ENCODE results near the gene TPD52L2. TPM values are rescaled to one million over a fixed set of nuclear protein-coding genes. Genes with fewer than 3 reads are reported as not detected.

The TPD52L2 gene
- total and polyA plus RNA-seq, 2 donors (not counting 1 experiment from before 2014, with no cell fraction given), result 39.9 to 41.3 TPM

DNA sequence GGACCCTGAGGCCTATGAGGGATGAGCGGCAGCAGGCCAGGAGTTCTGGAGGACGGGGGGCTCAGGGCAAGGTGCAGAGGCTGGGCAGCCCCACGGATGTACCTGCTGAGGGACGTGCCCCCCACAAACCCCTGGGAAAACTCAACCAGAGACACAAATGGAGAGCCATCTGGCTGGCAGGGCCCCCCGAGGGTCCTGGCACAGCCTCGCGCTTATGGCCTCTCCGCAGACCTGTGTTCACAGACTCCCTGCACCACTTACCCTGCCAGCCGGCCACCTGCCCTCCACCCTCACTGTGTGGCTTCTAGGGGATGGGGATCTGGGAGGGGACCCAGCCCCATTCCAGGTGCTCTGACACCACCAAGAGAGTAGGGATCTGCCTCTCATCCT, 30.6 kb upstream of the TPD52L2 start:
- TF ChIP-seq EZH2 (IDR thresholded peaks at IDR 0.05; ENCODE audit: borderline replicate concordance, insufficient read depth, low read depth, low read length, poor library complexity, severe bottlenecking), result no peak
- TF ChIP-seq, protein P1, sequence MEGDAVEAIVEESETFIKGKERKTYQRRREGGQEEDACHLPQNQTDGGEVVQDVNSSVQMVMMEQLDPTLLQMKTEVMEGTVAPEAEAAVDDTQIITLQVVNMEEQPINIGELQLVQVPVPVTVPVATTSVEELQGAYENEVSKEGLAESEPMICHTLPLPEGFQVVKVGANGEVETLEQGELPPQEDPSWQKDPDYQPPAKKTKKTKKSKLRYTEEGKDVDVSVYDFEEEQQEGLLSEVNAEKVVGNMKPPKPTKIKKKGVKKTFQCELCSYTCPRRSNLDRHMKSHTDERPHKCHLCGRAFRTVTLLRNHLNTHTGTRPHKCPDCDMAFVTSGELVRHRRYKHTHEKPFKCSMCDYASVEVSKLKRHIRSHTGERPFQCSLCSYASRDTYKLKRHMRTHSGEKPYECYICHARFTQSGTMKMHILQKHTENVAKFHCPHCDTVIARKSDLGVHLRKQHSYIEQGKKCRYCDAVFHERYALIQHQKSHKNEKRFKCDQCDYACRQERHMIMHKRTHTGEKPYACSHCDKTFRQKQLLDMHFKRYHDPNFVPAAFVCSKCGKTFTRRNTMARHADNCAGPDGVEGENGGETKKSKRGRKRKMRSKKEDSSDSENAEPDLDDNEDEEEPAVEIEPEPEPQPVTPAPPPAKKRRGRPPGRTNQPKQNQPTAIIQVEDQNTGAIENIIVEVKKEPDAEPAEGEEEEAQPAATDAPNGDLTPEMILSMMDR (IDR thresholded peaks at IDR 0.05), result no peak
- Histone ChIP-seq H3K9me3 (ENCODE audit: control extremely low read depth in 1 of 3, control insufficient read depth in 2 of 3, insufficient read depth in 1 of 3, low read length in 2 of 3) (no peaks in the 10 kb centered on the region), H3K4me3 (ENCODE audit: control extremely low read depth in 1 of 5, extremely low read depth in 1 of 5, insufficient read depth in 1 of 5, low read depth in 2 of 5, low read length in 4 of 5) (no peak overlapping the region), H2AFZ (ENCODE audit: insufficient read depth, low read depth, low read length, poor library complexity, severe bottlenecking) (no peak overlapping the region), H3K4me1 (ENCODE audit: control insufficient read depth in 2 of 2, insufficient read depth in 2 of 2, low read length in 2 of 2) (peaks cover 7 to 10% of the 10 kb centered on the region in 2 donors), H4K20me1 (ENCODE audit: control insufficient read depth, insufficient read depth, low read length, poor library complexity, severe bottlenecking) (no peaks in the 10 kb centered on the region), H3K79me2 (ENCODE audit: control insufficient read depth, insufficient read depth, low read length) (no peaks in the 10 kb centered on the region), H3K27ac (ENCODE audit: low read length in 2 of 2) (no peak overlapping the region), H3K9ac (ENCODE audit: low read length) (no peak overlapping the region), H3K27me3 (replicated peaks in 1 of 4; ENCODE audit: control extremely low read depth in 1 of 4, control insufficient read depth in 3 of 4, insufficient read depth in 4 of 4, low read length in 3 of 4) (peaks cover 0 to 14% (median 6%) of the 10 kb centered on the region in 4 experiments), H3K36me3 (replicated peaks in 1 of 2; ENCODE audit: control extremely low read depth in 1 of 2, control insufficient read depth in 1 of 2, extremely low read depth in 1 of 2, insufficient read depth in 2 of 2, low read length in 1 of 2) (no peaks in the 10 kb centered on the region), H3K4me2 (replicated peaks; ENCODE audit: low read depth, low read length, poor library complexity, severe bottlenecking) (no peak overlapping the region)
- Mint-ChIP-seq H3K27me3 (peaks cover 7% of the 10 kb centered on the region), H3K27ac (no peak overlapping the region), H3K9me3 (ENCODE audit: insufficient read depth) (no peaks in the 10 kb centered on the region), H3K4me1 (peaks cover 7% of the 10 kb centered on the region), H3K4me3 (no peak overlapping the region)
- no peak for DNase-seq
- WGBS (ENCODE audit: insufficient coverage), result 86% methylated on average over 4 of the region's 9 CpGs
- ATAC-seq (ENCODE audit: low read depth), result no peak
- POLR2A ChIA-PET, result interaction anchor here (0.6 kb wide), 1 partner anchor 337 kb away, joined by 7 read pairs; no protein-coding TSS in a partner anchor
- intact Hi-C loops (cut with micrococcal nuclease), result no loop called here
- CTCF ChIA-PET, result no interaction called here

DNA sequence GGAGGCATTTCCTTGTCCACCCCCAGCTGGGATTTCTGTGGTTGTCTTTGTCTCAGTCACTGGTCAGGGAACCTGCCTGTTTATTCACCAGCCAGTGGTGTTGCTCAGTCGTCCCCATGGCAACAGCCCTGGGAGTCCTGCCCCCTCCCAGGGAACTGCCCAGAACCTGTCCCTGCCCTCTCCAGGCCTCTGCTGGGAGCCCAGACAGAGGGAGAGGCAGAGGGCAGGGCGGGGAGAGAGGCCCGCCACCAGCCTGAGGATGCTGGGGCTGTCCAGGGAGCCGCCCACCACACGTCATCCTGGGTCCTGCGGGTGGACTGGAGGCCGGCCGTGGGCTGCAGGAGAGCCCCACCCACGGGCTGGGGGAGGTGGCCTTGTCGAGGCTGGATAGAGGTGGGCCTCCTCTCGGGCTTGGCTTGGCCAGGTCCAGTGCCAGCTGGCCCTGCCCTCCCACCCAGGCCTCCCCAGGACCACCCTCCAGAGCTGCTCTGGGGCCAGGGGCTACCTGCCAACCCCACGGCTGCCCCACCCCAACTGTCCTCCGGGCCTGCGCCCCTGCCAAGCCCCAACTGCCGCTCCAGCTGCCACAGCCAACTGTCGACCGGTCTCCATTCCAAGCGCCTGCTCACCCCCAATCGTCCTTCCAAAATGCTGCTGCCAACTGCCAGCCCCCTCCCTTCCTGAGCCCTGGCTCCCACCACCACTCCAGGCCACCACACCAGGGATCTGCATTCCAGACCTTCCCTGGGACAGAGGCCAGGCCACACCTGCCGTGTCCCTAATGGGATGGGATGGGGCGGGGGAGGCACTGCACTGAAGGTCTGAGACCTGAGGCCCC, 29.8 kb upstream of the TPD52L2 start:
- Histone ChIP-seq H3K9ac (ENCODE audit: low read length) (no peak overlapping the region), H4K20me1 (ENCODE audit: control insufficient read depth, insufficient read depth, low read length, poor library complexity, severe bottlenecking) (no peaks in the 10 kb centered on the region), H3K4me3 (ENCODE audit: control extremely low read depth in 1 of 5, extremely low read depth in 1 of 5, insufficient read depth in 1 of 5, low read depth in 2 of 5, low read length in 4 of 5) (no peak overlapping the region), H2AFZ (ENCODE audit: insufficient read depth, low read depth, low read length, poor library complexity, severe bottlenecking) (no peak overlapping the region), H3K27me3 (replicated peaks in 1 of 4; ENCODE audit: control extremely low read depth in 1 of 4, control insufficient read depth in 3 of 4, insufficient read depth in 4 of 4, low read length in 3 of 4) (peaks cover 0 to 8% (median 0%) of the 10 kb centered on the region in 4 experiments), H3K4me2 (replicated peaks; ENCODE audit: low read depth, low read length, poor library complexity, severe bottlenecking) (no peak overlapping the region), H3K4me1 (ENCODE audit: control insufficient read depth in 2 of 2, insufficient read depth in 2 of 2, low read length in 2 of 2) (peaks cover 1 to 4% of the 10 kb centered on the region in 2 donors), H3K79me2 (ENCODE audit: control insufficient read depth, insufficient read depth, low read length) (no peaks in the 10 kb centered on the region), H3K9me3 (ENCODE audit: control extremely low read depth in 1 of 3, control insufficient read depth in 2 of 3, insufficient read depth in 1 of 3, low read length in 2 of 3) (no peaks in the 10 kb centered on the region), H3K36me3 (replicated peaks in 1 of 2; ENCODE audit: control extremely low read depth in 1 of 2, control insufficient read depth in 1 of 2, extremely low read depth in 1 of 2, insufficient read depth in 2 of 2, low read length in 1 of 2) (no peaks in the 10 kb centered on the region), H3K27ac (ENCODE audit: low read length in 2 of 2) (no peak overlapping the region)
- H3K4me3 Mint-ChIP-seq, result no peak overlapping the region
- no peaks in the 10 kb centered on the region for H3K9me3 Mint-ChIP-seq (ENCODE audit: insufficient read depth)
- ChIA-PET POLR2A (no interaction called here), CTCF (no interaction called here)
- intact Hi-C loops (cut with micrococcal nuclease), result no loop called here
- peaks cover under 1% of the 10 kb centered on the region for H3K4me1 Mint-ChIP-seq
- ATAC-seq (ENCODE audit: low read depth) (no peak), DNase-seq (peak; percentile 6)
- H3K27ac Mint-ChIP-seq, result no peak overlapping the region
- WGBS (ENCODE audit: insufficient coverage), result 92% methylated on average over 21 of the region's 21 CpGs
- TF ChIP-seq, protein P1 (IDR thresholded peaks at IDR 0.05), result no peak
- TF ChIP-seq EZH2 (IDR thresholded peaks at IDR 0.05; ENCODE audit: borderline replicate concordance, insufficient read depth, low read depth, low read length, poor library complexity, severe bottlenecking), result no peak
- H3K27me3 Mint-ChIP-seq, result peaks cover under 1% of the 10 kb centered on the region
